Hepatocyte (in vitro differentiated cells): ENCODE results near the gene CTXND1. TPM values are rescaled to one million over a fixed set of nuclear protein-coding genes. Genes with fewer than 3 reads are reported as not detected.

Source experiments
- DNase-seq: peaks from one replicate; pipeline ENCODE4 v3.0.0-alpha.2; 2016; ENCODE audit warnings: low spot score
- H2AFZ ChIP-seq: fragments of 200-600 bp; sonication (generic); 2 replicates; pipeline ENCODE4 v1.6.0; 2016; ENCODE audit warnings: antibody characterized with exemption, mild to moderate bottlenecking
- H3K27ac ChIP-seq: fragments of 200-600 bp; sonication (generic); 2 replicates; pipeline ENCODE4 v1.5.1; 2016; ENCODE audit warnings: mild to moderate bottlenecking
- H3K27me3 ChIP-seq: fragments of 200-600 bp; sonication (generic); 2 replicates; pipeline ENCODE4 v1.6.1; 2016
- H3K36me3 ChIP-seq: fragments of 200-600 bp; sonication (generic); replicated peaks from 2 replicates; pipeline ENCODE4 v1.5.1; 2016; ENCODE audit warnings: low read depth; ENCODE audit not compliant: insufficient read depth
- H3K4me1 ChIP-seq: fragments of 200-600 bp; sonication (generic); 2 replicates; pipeline ENCODE4 v1.5.1; 2016; ENCODE audit warnings: mild to moderate bottlenecking, moderate library complexity; ENCODE audit not compliant: insufficient read depth
- H3K4me2 ChIP-seq: fragments of 200-600 bp; sonication (generic); 2 replicates; pipeline ENCODE4 v1.6.0; 2016
- H3K4me3 ChIP-seq: fragments of 200-600 bp; sonication (generic); 2 replicates; pipeline ENCODE4 v1.5.1; 2016; ENCODE audit warnings: mild to moderate bottlenecking
- H3K79me2 ChIP-seq: fragments of 200-600 bp; sonication (generic); 2 replicates; pipeline ENCODE4 v1.6.0; 2017; ENCODE audit warnings: mild to moderate bottlenecking
- H3K9me2 ChIP-seq: fragments of 200-600 bp; sonication (generic); replicated peaks from 2 replicates; pipeline ENCODE4 v1.6.0; 2017; ENCODE audit warnings: mild to moderate bottlenecking; ENCODE audit not compliant: insufficient read depth
- H3K9me3 ChIP-seq: fragments of 200-600 bp; sonication (generic); 2 replicates; pipeline ENCODE4 v1.5.1; 2016; ENCODE audit warnings: low read depth, mild to moderate bottlenecking
- H4K20me1 ChIP-seq: fragments of 200-600 bp; sonication (generic); 2 replicates; pipeline ENCODE4 v1.6.0; 2016; ENCODE audit warnings: mild to moderate bottlenecking; ENCODE audit not compliant: insufficient read depth, poor library complexity, severe bottlenecking
- CTCF ChIP-seq: fragments of 200-600 bp; sonication (generic); IDR thresholded peaks from 2 replicates; pipeline ENCODE4 v1.5.1; 2016; ENCODE audit warnings: antibody characterized with exemption, mild to moderate bottlenecking; ENCODE audit not compliant: poor library complexity
- EZH2 ChIP-seq: fragments of 200-600 bp; sonication (generic); IDR thresholded peaks from 2 replicates; pipeline ENCODE4 v1.6.1; 2016; ENCODE audit warnings: antibody characterized with exemption, mild to moderate bottlenecking, borderline replicate concordance
- EZH2phosphoT487 ChIP-seq: fragments of 200-600 bp; sonication (generic); IDR thresholded peaks from one replicate; pipeline ENCODE4 v1.6.1; 2018; ENCODE audit warnings: antibody characterized with exemption, mild to moderate bottlenecking, low read depth, moderate library complexity; ENCODE audit not compliant: unreplicated experiment, severe bottlenecking
- WGBS: methylation state at CpG from one replicate; pipeline ENCODE4 v1.1.6; 2016; ENCODE audit warnings: low lambda C conversion rate; ENCODE audit errors: missing lambda C conversion rate; 5-methylcytosine and 5-hydroxymethylcytosine counted together
- polyA plus RNA-seq: library from polyadenylated mRNA; unstranded; fragments of >200 nt; fragmentation: Nextera tagmentation; extraction: Ambion mirVana; gene quantifications from 2 replicates; pipeline ENCODE4 v1.2.1, GENCODE V29; 2016
- total RNA-seq: library from RNA; depleted of rRNA; stranded (reverse); fragments of >200 nt; gene quantifications from 2 replicates; pipeline ENCODE4 v1.2.3, GENCODE V29; 2014

CTXND1 gene
- total and polyA plus RNA-seq, 2 experiments from 2014 or later, result 1.4 to 1.5 TPM

- WGBS, result 100% methylated on average over 1 of the region's 1 CpG
- Histone ChIP-seq H3K36me3 (no peaks in the 10 kb centered on the region), H3K4me3 (no peak overlapping the region), H3K27me3 (peaks cover 54% of the 10 kb centered on the region), H4K20me1 (no peaks in the 10 kb centered on the region), H3K9me3 (no peaks in the 10 kb centered on the region), H3K9me2 (no peaks in the 10 kb centered on the region), H2AFZ (no peak overlapping the region), H3K79me2 (no peaks in the 10 kb centered on the region), H3K4me1 (no peaks in the 10 kb centered on the region), H3K27ac (no peak overlapping the region), H3K4me2 (no peak overlapping the region)
- DNase-seq, result no peak
- TF ChIP-seq EZH2phosphoT487, result no peak
- TF ChIP-seq CTCF, result no peak
- TF ChIP-seq EZH2, result no peak
These were observed 8.0 kb upstream of the CTXND1 start for GRCh38 chr15:80259942-80260510.

DNA sequence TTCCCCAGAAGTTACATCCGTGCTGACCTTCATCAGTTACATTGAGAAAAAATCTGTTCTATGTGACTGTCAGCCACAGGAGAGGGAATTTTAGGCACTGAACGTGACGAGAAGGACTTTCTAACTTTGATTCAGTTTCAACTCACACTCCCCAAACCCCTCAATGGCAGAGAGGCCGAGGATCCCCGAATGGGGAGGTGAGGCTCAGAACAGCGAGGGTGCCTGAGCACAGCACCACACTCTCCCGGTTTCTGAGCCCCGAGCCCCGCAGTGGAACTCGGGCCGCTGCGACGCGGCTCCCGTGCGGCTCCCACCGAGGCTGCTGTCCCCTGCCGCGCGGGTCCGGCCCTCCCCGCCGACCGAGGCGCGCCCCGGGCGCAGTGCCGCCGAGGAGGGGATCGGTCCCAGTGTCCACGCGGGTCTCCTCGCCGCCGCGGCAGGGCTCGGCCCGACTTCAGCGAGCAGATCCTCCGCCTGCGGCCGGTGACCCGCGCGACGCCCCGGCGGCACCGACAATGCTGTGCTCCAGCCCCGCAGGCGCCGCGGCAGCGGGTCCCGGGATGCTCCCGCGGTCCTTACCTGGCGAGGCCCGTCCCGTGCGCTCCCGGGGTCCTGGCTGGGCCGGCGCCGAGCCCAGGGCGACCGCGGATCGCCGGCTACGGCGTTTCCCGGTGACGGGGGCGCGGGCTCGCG is 439 bp downstream of the CTXND1 start:
- peak; percentile 84 for TF ChIP-seq EZH2
- no peak for TF ChIP-seq CTCF
- H2AFZ ChIP-seq, result peak overlapping the region; percentile 34
- 2% methylated on average over 59 of the region's 79 CpGs for WGBS

GRCh38 chr15:80250614-80251427 is 1.2 kb downstream of the CTXND1 start:
- Histone ChIP-seq H3K4me2 (peak overlapping the region; percentile 87), H4K20me1 (no peaks in the 10 kb centered on the region), H3K4me1 (peaks cover 29% of the 10 kb centered on the region), H3K27ac (no peak overlapping the region), H2AFZ (peak overlapping the region; percentile 34), H3K79me2 (no peaks in the 10 kb centered on the region), H3K27me3 (peaks cover 48% of the 10 kb centered on the region), H3K9me2 (no peaks in the 10 kb centered on the region), H3K9me3 (no peaks in the 10 kb centered on the region), H3K4me3 (peak overlapping the region; percentile 3), H3K36me3 (no peaks in the 10 kb centered on the region)
- TF ChIP-seq EZH2phosphoT487 (no peak), EZH2 (peak; percentile 85), CTCF (no peak)
- 57% methylated on average over 20 of the region's 20 CpGs for WGBS
- DNase-seq, result no peak

More for the DNA sequence above, 439 bp downstream of the CTXND1 start:
- peak; percentile 25 for DNase-seq
- Histone ChIP-seq H3K27ac (no peak overlapping the region), H4K20me1 (no peaks in the 10 kb centered on the region), H3K4me3 (peak overlapping the region; percentile 29), H3K36me3 (no peaks in the 10 kb centered on the region), H3K4me2 (peak overlapping the region; percentile 87), H3K4me1 (peaks cover 24% of the 10 kb centered on the region), H3K27me3 (peaks cover 53% of the 10 kb centered on the region), H3K9me2 (no peaks in the 10 kb centered on the region), H3K9me3 (no peaks in the 10 kb centered on the region), H3K79me2 (no peaks in the 10 kb centered on the region)
